Measurements from ENCODE around the gene DPP10.

Gene DPP10

GRCh38 chr2:115491186-115491793, 1048.8 kb downstream of the DPP10 start:
- no peak for DNase-seq

GRCh38 chr2:115505331-115505730, 1062.9 kb downstream of the DPP10 start:
- no peak for DNase-seq

DNA sequence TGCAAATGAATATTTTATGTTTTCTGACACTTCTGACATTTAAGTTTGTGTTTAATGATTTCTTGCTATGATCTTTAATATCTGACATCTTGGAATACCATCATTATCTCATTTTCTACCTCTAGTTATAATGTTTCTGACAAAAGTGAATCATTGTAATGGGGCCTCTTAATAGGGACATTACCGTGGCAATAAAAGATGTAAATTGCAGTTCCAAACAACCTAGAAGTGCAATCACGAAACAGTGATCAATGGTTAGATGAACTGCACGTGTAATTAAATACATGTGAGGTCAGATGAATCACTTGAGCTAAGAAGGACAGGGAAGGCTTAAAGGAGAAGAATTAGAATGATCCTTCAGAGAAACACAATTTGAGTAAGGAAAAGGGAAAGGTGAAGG, 1078.3 kb downstream of the DPP10 start:
- DNase-seq, result no peak

GRCh38 chr2:115524452-115524851, 1082.0 kb downstream of the DPP10 start:
- no peak for DNase-seq

DNA sequence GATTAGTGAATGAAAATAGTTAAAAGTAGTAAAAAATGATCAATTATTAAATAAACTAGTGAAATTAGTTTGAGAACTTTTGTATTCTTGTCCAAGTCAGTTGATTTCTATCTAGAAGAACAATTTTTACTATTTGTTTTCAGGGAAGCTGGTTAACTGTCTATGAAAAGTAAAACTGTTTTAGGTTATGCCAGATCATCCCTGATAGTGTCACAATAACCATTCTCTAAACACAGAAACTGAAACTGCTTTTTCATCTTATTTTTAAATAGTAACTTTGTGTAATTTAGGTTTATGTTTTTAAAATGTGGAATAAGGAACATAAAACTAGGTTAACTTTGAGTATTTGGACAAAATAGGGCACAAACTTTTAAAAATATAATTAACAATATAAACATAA, 1087.2 kb downstream of the DPP10 start:
- DNase-seq, result no peak

GRCh38 chr2:115533081-115533480, 1090.6 kb downstream of the DPP10 start:
- DNase-seq, result no peak

DNA sequence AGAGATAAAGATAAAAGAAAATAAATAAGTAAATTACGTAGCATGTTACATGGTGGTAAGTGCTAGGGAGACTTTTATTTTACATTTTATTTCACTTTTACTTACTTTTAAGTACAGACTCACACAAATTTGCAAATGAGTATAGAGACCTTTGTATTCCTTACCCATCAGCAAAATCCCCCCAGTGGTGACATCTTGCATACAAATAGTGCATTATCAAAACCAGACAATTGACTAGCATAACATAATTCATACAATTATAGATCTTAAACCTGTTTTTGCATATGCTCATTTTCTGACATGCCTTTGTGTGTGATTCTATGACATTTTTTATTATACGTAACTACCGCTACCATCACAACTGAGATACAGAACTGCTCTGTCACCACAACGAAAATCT, 1099.4 kb downstream of the DPP10 start:
- DNase-seq, result no peak

DNA sequence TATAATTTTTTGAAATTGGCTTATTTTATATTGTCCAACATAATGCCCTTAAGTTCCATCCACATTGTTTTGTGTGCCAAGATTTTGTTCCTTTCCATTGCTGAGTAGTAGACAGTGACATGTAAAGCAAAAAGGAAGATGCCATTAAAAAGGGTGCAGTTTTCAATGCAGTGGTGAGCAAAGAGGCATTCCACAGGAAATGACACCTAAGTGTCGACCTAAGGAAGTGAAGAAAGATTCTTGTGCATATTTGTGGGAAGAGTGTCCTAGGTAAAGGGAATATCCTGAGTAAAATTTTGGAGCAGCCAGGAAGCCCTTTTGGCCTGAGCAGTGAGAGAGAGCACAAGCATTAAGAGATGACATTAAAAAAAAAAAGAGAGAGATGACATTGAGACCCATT, 1099.9 kb downstream of the DPP10 start:
- no peak for DNase-seq

DNA sequence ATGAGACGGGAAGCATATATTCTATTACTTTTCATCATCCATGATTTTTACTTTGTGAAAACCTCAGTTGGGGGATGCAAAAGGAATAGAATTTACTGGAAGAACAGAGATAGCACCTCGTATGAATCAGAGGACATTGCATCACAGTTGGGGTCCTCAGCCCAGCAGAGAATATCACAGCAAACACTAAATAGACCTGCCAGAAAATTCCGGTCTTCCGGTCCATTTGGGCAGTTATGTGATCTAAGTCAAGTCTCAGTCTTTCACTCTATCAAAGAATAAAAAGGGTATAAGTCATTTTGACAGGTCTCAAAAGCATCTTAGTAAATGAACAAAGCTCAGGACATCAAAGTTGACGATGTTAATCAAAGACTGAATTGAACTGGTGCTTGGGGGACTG, 1100.6 kb downstream of the DPP10 start:
- DNase-seq, result no peak

DNA sequence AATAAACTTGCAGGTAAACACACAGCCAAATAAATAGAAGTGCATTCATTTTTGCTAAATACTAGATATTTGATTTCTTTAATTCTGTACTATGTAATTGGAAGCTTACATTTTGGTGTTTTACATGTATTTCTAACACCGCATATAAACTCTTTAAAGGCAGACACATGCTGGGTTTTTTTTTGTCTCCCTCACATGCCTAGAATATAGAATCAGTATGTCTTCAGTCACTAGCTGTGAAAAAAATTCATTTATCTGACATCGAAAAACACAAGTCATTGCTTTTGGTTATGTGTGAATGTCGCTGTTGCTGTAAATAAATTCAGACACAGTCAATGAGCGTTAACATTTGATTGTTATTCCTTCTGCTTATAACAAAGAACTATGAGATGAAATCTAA, 1101.0 kb downstream of the DPP10 start:
- no peak for DNase-seq

- no peak for DNase-seq
These were observed 1107.2 kb downstream of the DPP10 start for GRCh38 chr2:115549611-115550130.

DNA sequence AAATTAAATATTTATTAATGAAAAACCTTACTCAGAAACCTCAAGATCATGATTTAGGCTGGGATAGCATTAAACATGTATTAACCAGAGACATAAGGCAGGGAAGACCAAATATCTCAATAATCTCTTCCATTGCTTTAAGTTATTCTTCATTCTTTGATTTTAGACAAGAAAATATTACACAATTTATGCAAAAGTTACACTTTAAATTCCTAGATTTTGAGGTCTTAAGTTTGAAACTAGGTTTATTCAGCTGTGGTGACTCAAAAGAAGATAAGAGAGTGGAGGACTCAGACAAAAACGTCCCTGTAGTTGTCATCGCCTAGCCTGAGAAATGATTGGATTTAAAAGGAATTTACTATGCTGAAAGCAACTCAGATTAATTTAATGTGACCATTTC, 1110.3 kb downstream of the DPP10 start:
- DNase-seq, result no peak

DNA sequence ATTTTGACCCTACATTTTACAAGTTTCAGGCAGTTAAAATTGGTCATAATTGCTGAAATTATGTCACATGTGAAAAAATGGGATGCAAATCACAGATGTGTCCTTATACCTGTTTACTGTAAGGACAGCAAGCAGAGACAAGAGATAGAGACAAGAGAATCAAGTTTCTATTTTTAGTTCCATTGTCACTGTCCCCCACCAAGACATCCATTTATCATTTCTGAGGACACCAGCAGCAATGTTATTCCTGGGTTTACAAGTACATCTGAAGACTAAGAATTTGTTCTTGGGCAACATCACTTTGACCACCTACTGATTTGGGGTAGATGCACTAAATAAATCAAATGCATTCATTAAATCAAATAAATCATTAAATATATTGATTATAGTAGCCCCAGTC, 1111.7 kb downstream of the DPP10 start:
- no peak for DNase-seq

DNA sequence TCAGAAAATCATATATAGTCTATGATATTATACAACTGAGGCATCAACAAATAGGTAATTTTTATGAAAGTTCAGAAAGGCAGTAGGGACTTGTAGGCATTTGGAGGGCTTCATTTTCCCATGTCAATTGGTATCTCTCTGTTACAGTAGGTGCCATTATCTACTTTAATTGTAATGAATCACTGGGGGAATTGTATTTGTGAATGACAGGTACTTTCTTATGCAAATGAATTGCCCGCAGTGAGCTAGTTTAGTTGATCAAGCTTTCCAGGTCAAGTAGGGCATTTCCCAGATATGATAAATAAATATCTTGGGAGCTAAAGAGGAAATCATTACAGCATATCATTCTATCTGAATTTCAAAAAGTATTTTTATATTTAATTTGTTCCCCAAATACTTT, 1116.3 kb downstream of the DPP10 start:
- no peak for DNase-seq

GRCh38 chr2:115560666-115561065, 1118.2 kb downstream of the DPP10 start:
- DNase-seq, result no peak

DNA sequence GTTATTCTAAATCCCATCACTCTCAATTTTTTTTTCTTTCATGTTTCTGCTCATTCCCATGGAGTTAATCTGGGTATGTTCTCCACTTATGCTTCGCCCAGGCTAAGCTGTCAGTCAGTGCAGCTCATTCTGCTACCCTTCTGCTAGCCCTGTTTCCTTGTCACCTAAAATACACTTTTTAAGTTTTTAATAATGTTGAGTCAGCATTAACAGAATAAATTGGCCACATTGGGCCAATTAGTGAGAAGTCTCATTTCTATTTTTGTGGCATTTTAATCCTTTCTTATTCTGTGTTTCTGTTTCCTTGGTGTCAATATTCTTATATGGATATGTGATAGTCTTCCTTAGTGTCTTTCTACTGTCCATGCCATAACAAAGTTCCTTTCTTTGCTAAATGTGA, 1126.2 kb downstream of the DPP10 start:
- no peak for DNase-seq

DNA sequence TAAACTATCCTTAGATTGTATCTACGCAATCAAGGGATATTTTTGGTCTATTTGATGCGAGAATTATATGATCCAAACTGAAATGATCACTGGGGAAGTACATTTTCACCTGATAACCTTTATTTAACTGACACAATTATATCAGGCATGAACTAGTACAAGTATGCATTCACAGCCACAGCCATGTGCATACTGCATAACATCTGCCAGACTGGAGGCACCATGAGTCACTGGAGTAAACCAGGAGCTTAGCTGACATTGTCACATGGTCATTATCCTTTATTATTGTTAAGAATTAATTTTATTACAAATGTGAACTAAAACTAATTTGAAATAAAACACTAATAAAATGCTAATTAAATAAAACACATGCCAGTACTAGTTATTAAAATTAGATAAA, 1127.1 kb downstream of the DPP10 start:
- DNase-seq, result no peak

DNA sequence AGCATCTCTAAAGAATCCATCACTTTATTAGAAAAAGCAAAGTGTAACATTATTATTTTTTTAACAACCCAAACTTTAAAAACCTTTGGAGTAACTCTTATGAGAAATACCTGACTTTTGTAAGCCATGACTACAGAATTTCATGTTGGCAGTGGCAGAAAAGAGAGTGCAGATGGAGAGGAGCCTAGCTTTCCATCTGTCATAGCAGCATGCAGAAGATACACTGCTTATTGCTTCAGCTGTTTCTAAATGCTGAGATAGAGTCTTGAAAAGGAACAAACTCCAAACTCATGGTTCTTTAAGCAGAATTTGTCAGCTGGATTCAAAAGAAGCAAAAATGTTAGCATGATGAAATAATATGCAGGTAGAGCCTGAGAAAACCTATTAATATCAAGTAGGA, 1130.3 kb downstream of the DPP10 start:
- DNase-seq, result no peak

GRCh38 chr2:115573756-115574155, 1131.3 kb downstream of the DPP10 start:
- DNase-seq, result no peak

DNA sequence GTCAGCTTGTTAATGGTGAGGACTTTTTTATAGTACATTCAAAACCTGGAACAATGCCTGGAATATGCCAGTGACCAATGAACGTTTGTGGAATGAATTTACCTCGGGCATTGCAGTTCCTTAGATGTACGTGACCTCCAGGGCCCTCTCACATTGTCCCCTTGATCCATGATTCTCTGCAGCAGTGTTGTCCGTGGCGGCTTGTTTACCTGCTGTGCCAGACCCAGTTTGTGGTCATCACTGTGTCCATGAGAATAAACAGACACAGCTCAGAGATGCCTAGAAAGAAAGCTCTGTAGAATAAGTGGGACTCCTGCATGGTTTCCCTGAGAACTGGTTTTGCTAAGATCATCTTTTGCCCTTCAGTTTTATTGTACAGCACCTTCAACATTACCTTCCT, 1132.2 kb downstream of the DPP10 start:
- DNase-seq, result no peak

- DNase-seq, result no peak
These were observed 1138.3 kb downstream of the DPP10 start for GRCh38 chr2:115580784-115581183.

DNA sequence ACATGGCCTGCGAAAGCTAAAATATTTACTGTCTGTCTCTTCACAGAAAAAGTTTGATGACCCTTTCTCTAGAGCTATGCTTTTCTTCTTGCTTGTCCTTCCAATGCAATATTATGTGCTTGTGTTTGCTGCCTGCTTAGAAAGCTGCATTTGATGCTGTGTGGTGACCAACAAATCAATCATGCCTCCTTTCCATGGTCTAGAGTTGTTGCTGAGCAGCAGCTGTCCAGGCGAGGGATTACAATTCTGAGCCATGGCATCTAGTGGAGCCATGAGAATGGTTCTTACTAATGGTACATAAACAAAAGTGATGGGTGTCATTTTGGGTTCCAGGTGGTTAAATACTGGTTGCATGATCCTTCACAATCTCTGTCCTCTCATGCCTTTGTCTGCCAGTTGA, 1142.1 kb downstream of the DPP10 start:
- no peak for DNase-seq

DNA sequence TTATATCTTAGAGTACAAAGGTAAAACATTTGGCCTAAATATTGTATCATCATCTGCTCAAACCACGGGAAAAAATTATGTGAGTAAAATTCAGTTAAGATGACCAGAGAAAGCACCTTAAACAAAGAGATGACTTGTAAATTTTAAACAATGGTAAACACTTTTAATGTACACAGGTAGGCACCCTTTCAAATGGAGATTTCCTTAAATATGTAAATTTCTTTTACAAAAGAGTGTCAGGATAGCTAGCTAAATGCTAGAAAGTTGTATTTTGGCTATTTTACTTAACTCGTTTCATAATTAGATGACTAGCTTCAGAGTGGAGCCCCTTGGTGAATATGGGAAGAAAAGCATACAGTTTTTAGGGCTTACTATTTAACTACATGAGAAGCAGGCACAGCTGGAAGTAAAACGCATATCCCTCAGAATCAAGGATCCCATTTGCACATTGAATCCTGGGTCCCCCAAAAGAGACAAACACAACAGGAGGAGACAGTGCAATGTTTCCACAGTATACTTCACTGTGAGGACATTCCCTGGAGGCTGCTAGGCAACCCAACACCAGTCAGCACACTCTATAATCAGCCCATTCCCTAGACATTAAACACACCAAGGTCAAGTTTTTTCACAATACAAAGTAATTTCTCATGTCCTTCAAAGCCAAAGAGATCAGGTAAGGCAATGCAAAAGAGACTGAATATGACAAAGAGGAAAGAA, 1154.4 kb downstream of the DPP10 start:
- DNase-seq, result no peak

GRCh38 chr2:115603285-115603684, 1160.8 kb downstream of the DPP10 start:
- no peak for DNase-seq

GRCh38 chr2:115606350-115606749, 1163.9 kb downstream of the DPP10 start:
- no peak for DNase-seq
